Right lobe of liver (tissue), 6 donors: ENCODE data around the gene CPM. TPM values are rescaled to one million over a fixed set of nuclear protein-coding genes. Genes with fewer than 3 reads are reported as not detected.

Source experiments
- ATAC-seq, 4 donors: fragments of 200-7000 bp; cut with Tn5 transposase; one replicate each; pipeline ENCODE4 v1.9.1; 2020; ENCODE audit warnings: mild to moderate bottlenecking in 4 of 4, moderate library complexity in 4 of 4
- DNase-seq, 3 donors: peaks; one replicate each; pipeline ENCODE4 v3.0.0-alpha.2; 2020
- H3K27ac ChIP-seq, 3 donors: fragments of 200-600 bp; one replicate each; pipeline ENCODE4 v1.8.0; 2022
- H3K27me3 ChIP-seq, 2 donors: fragments of 200-600 bp; one replicate each; pipeline ENCODE4 v1.8.0; 2022
- H3K36me3 ChIP-seq, 4 donors: fragments of 200-600 bp; sonication (generic) in 1 of 4; one replicate each; pipeline versions ENCODE4 v1.5.1 to v1.8.0; 2017 to 2022; ENCODE audit warnings: control low read depth in 1 of 4
- H3K4me1 ChIP-seq, 4 donors: fragments of 200-600 bp; sonication (generic) in 1 of 4; one replicate each; pipeline versions ENCODE4 v1.5.1 to v1.8.0; 2017 to 2022; ENCODE audit warnings: control low read depth in 1 of 4
- H3K4me3 ChIP-seq, 3 donors: fragments of 200-600 bp; one replicate each; pipeline ENCODE4 v1.8.0; 2022
- H3K9me3 ChIP-seq, 4 donors: fragments of 200-600 bp; sonication (generic) in 1 of 4; one replicate each; pipeline versions ENCODE4 v1.5.1 to v1.8.0; 2017 to 2022; ENCODE audit warnings: control low read depth in 1 of 4
- CTCF ChIP-seq, 4 donors: fragments of 200-600 bp in 3 of 4; fragments of 450-650 bp in 1 of 4; IDR thresholded peaks; one replicate each; pipeline versions ENCODE4 v1.5.1 to v1.8.0; 2016 to 2022; ENCODE audit warnings: antibody characterized with exemption in 4 of 4, mild to moderate bottlenecking in 2 of 4
- POLR2A ChIP-seq: fragments of 450-650 bp; IDR thresholded peaks from one replicate; pipeline ENCODE4 v1.6.1; 2017; ENCODE audit warnings: antibody characterized with exemption, mild to moderate bottlenecking
- WGBS: methylation state at CpG from one replicate; pipeline ENCODE4 v1.1.6; 2018; ENCODE audit warnings: low coverage, low lambda C conversion rate; ENCODE audit not compliant: insufficient coverage; ENCODE audit errors: missing lambda C conversion rate; 5-methylcytosine and 5-hydroxymethylcytosine counted together
- intact Hi-C, 2 donors: fragments of 100-400 bp; cut with DNase I; formaldehyde crosslinking; loops; one replicate each; pipeline versions ENCODE4 v1.11.2 to v1.14.1; 2022
- total RNA-seq, 6 experiments: library from RNA; depleted of rRNA in 2 of 6; stranded (reverse); fragments of >200 nt in 2 of 6; fragmentation: NEBNext Ultra II Directional in 3 of 6; extraction: Animal tissue kit (Norgen Biotek cat#: 25700) in 3 of 6; gene quantifications; one replicate each; pipeline versions ENCODE4 v1.1.0 to v1.2.4, GENCODE V29; 2016 to 2023
- donor health status: DM: no; HTN: yes; CAD: no.
- donor health status: DM: no; HTN: no; CAD: no.
- donor health status: DM: no; HTN: no; CAD: no.
- donor health status: DM: no; HTN: yes; CAD: no.
- donor health status: DM: no; HTN: yes; CAD: no.

Gene CPM
- total RNA-seq, 6 experiments from 2014 or later = 34.6 to 91.6 (median 50.0) TPM

GRCh38 chr12:68904351-68904962, 28.5 kb downstream of the CPM start:
- peak in 1 of 4 donors; percentile 39 for ATAC-seq
- Histone ChIP-seq H3K9me3 (no peaks in the 10 kb centered on the region), H3K27me3 (no peaks in the 10 kb centered on the region), H3K36me3 (no peaks in the 10 kb centered on the region), H3K4me1 (peaks cover 0 to 9% (median 0%) of the 10 kb centered on the region in 4 donors), H3K4me3 (no peak overlapping the region), H3K27ac (no peak overlapping the region)
- no peak for DNase-seq
- TF ChIP-seq POLR2A = no peak
- no peak for TF ChIP-seq CTCF (IDR thresholded peaks at IDR 0.05)
- intact Hi-C loops = no loop called here
- WGBS = 53% methylated on average over 3 of the region's 4 CpGs

- ATAC-seq (no peak), DNase-seq (no peak)
- Histone ChIP-seq H3K4me1 (peaks cover 0 to 17% (median 3%) of the 10 kb centered on the region in 4 donors), H3K4me3 (no peak overlapping the region), H3K36me3 (no peaks in the 10 kb centered on the region), H3K9me3 (no peaks in the 10 kb centered on the region), H3K27me3 (no peaks in the 10 kb centered on the region), H3K27ac (no peak overlapping the region)
- 78% methylated on average over 8 of the region's 8 CpGs for WGBS
- intact Hi-C loops = no loop called here
- TF ChIP-seq CTCF (IDR thresholded peaks at IDR 0.05) (no peak), POLR2A (no peak)
Observed at GRCh38 chr12:68903511-68903910, 29.5 kb downstream of the CPM start.

- WGBS = 59% methylated on average over 2 of the region's 2 CpGs
- no peak for DNase-seq
- Histone ChIP-seq H3K27ac (no peak overlapping the region), H3K36me3 (no peaks in the 10 kb centered on the region), H3K4me3 (no peak overlapping the region), H3K27me3 (no peaks in the 10 kb centered on the region), H3K9me3 (no peaks in the 10 kb centered on the region), H3K4me1 (peaks cover 0 to 36% (median 13%) of the 10 kb centered on the region in 4 donors)
- no peak for ATAC-seq
- intact Hi-C loops = no loop called here
- TF ChIP-seq CTCF (IDR thresholded peaks at IDR 0.05) (no peak), POLR2A (no peak)
Observed at GRCh38 chr12:68901551-68901950, 31.4 kb downstream of the CPM start.

- Histone ChIP-seq H3K27ac (no peak overlapping the region), H3K9me3 (no peaks in the 10 kb centered on the region), H3K4me1 (peaks cover 0 to 40% (median 15%) of the 10 kb centered on the region in 4 donors), H3K4me3 (no peak overlapping the region), H3K36me3 (no peaks in the 10 kb centered on the region), H3K27me3 (no peaks in the 10 kb centered on the region)
- intact Hi-C loops = no loop called here
- no peak for TF ChIP-seq CTCF (IDR thresholded peaks at IDR 0.05)
- TF ChIP-seq POLR2A = no peak
- ATAC-seq = no peak
- DNase-seq = no peak
- WGBS = 89% methylated on average over 2 of the region's 2 CpGs
Observed at GRCh38 chr12:68901145-68901544, 31.8 kb downstream of the CPM start.
